Measurements from ENCODE around the gene COL4A2.

The COL4A2 gene

GRCh38 chr13:110519046-110519445 is 212.0 kb downstream of the COL4A2 start:
- Histone ChIP-seq H3K9ac (ENCODE audit: low read depth, low read length) (no peak overlapping the region), H3K27me3 (ENCODE audit: control insufficient read depth, insufficient read depth, low read length) (no peaks in the 10 kb centered on the region), H3K36me3 (ENCODE audit: control insufficient read depth, insufficient read depth, low read length) (peaks cover 11% of the 10 kb centered on the region), H3K9me3 (ENCODE audit: control insufficient read depth, insufficient read depth, low read length) (no peaks in the 10 kb centered on the region), H3K4me1 (ENCODE audit: control insufficient read depth, insufficient read depth, low read length) (no peaks in the 10 kb centered on the region), H3K4me3 (ENCODE audit: low read depth, low read length) (no peak overlapping the region)

- H3K9me3 ChIP-seq (ENCODE audit: control insufficient read depth, insufficient read depth, low read length), result no peaks in the 10 kb centered on the region
- peaks cover 11% of the 10 kb centered on the region for H3K36me3 ChIP-seq (ENCODE audit: control insufficient read depth, insufficient read depth, low read length)
- no peaks in the 10 kb centered on the region for H3K4me1 ChIP-seq (ENCODE audit: control insufficient read depth, insufficient read depth, low read length)
- no peak overlapping the region for H3K4me3 ChIP-seq (ENCODE audit: low read depth, low read length)
- no peak overlapping the region for H3K9ac ChIP-seq (ENCODE audit: low read depth, low read length)
- H3K27me3 ChIP-seq (ENCODE audit: control insufficient read depth, insufficient read depth, low read length), result no peaks in the 10 kb centered on the region
These were observed 212.4 kb downstream of the COL4A2 start for GRCh38 chr13:110519506-110519905.

GRCh38 chr13:110520431-110521295 is 213.6 kb downstream of the COL4A2 start:
- H3K9ac ChIP-seq (ENCODE audit: low read depth, low read length), result no peak overlapping the region
- H3K9me3 ChIP-seq (ENCODE audit: control insufficient read depth, insufficient read depth, low read length), result no peaks in the 10 kb centered on the region
- H3K4me1 ChIP-seq (ENCODE audit: control insufficient read depth, insufficient read depth, low read length), result no peaks in the 10 kb centered on the region
- peaks cover 11% of the 10 kb centered on the region for H3K36me3 ChIP-seq (ENCODE audit: control insufficient read depth, insufficient read depth, low read length)
- H3K27me3 ChIP-seq (ENCODE audit: control insufficient read depth, insufficient read depth, low read length), result no peaks in the 10 kb centered on the region
- H3K4me3 ChIP-seq (ENCODE audit: low read depth, low read length), result no peak overlapping the region

GRCh38 chr13:110521296-110521680 is 214.2 kb downstream of the COL4A2 start:
- Histone ChIP-seq H3K27me3 (ENCODE audit: control insufficient read depth, insufficient read depth, low read length) (no peaks in the 10 kb centered on the region), H3K9me3 (ENCODE audit: control insufficient read depth, insufficient read depth, low read length) (no peaks in the 10 kb centered on the region), H3K9ac (ENCODE audit: low read depth, low read length) (no peak overlapping the region), H3K4me1 (ENCODE audit: control insufficient read depth, insufficient read depth, low read length) (no peaks in the 10 kb centered on the region), H3K4me3 (ENCODE audit: low read depth, low read length) (no peak overlapping the region), H3K36me3 (ENCODE audit: control insufficient read depth, insufficient read depth, low read length) (peaks cover 11% of the 10 kb centered on the region)

GRCh38 chr13:110521946-110522345 is 214.9 kb downstream of the COL4A2 start:
- H3K9me3 ChIP-seq (ENCODE audit: control insufficient read depth, insufficient read depth, low read length), result no peaks in the 10 kb centered on the region
- H3K9ac ChIP-seq (ENCODE audit: low read depth, low read length), result no peak overlapping the region
- H3K4me3 ChIP-seq (ENCODE audit: low read depth, low read length), result no peak overlapping the region
- no peaks in the 10 kb centered on the region for H3K4me1 ChIP-seq (ENCODE audit: control insufficient read depth, insufficient read depth, low read length)
- H3K36me3 ChIP-seq (ENCODE audit: control insufficient read depth, insufficient read depth, low read length), result peaks cover 11% of the 10 kb centered on the region
- H3K27me3 ChIP-seq (ENCODE audit: control insufficient read depth, insufficient read depth, low read length), result no peaks in the 10 kb centered on the region

- H3K9ac ChIP-seq (ENCODE audit: low read depth, low read length), result no peak overlapping the region
- H3K9me3 ChIP-seq (ENCODE audit: control insufficient read depth, insufficient read depth, low read length), result no peaks in the 10 kb centered on the region
- H3K36me3 ChIP-seq (ENCODE audit: control insufficient read depth, insufficient read depth, low read length), result peaks cover 11% of the 10 kb centered on the region
- H3K27me3 ChIP-seq (ENCODE audit: control insufficient read depth, insufficient read depth, low read length), result no peaks in the 10 kb centered on the region
- H3K4me1 ChIP-seq (ENCODE audit: control insufficient read depth, insufficient read depth, low read length), result no peaks in the 10 kb centered on the region
- no peak overlapping the region for H3K4me3 ChIP-seq (ENCODE audit: low read depth, low read length)
These were observed 215.6 kb downstream of the COL4A2 start for GRCh38 chr13:110522721-110523120.

GRCh38 chr13:110523180-110523579 is 216.1 kb downstream of the COL4A2 start:
- H3K9me3 ChIP-seq (ENCODE audit: control insufficient read depth, insufficient read depth, low read length), result no peaks in the 10 kb centered on the region
- no peak overlapping the region for H3K4me3 ChIP-seq (ENCODE audit: low read depth, low read length)
- H3K9ac ChIP-seq (ENCODE audit: low read depth, low read length), result no peak overlapping the region
- peaks cover 11% of the 10 kb centered on the region for H3K36me3 ChIP-seq (ENCODE audit: control insufficient read depth, insufficient read depth, low read length)
- H3K4me1 ChIP-seq (ENCODE audit: control insufficient read depth, insufficient read depth, low read length), result no peaks in the 10 kb centered on the region
- H3K27me3 ChIP-seq (ENCODE audit: control insufficient read depth, insufficient read depth, low read length), result no peaks in the 10 kb centered on the region

GRCh38 chr13:110523838-110524540 is 216.9 kb downstream of the COL4A2 start:
- no peak overlapping the region for H3K4me3 ChIP-seq (ENCODE audit: low read depth, low read length)
- H3K4me1 ChIP-seq (ENCODE audit: control insufficient read depth, insufficient read depth, low read length), result no peaks in the 10 kb centered on the region
- no peaks in the 10 kb centered on the region for H3K27me3 ChIP-seq (ENCODE audit: control insufficient read depth, insufficient read depth, low read length)
- H3K36me3 ChIP-seq (ENCODE audit: control insufficient read depth, insufficient read depth, low read length), result peaks cover 11% of the 10 kb centered on the region
- H3K9ac ChIP-seq (ENCODE audit: low read depth, low read length), result no peak overlapping the region
- no peaks in the 10 kb centered on the region for H3K9me3 ChIP-seq (ENCODE audit: control insufficient read depth, insufficient read depth, low read length)

- Histone ChIP-seq H3K4me1 (ENCODE audit: control insufficient read depth, insufficient read depth, low read length) (no peaks in the 10 kb centered on the region), H3K9ac (ENCODE audit: low read depth, low read length) (no peak overlapping the region), H3K4me3 (ENCODE audit: low read depth, low read length) (no peak overlapping the region), H3K9me3 (ENCODE audit: control insufficient read depth, insufficient read depth, low read length) (no peaks in the 10 kb centered on the region), H3K36me3 (ENCODE audit: control insufficient read depth, insufficient read depth, low read length) (peaks cover 8% of the 10 kb centered on the region), H3K27me3 (ENCODE audit: control insufficient read depth, insufficient read depth, low read length) (no peaks in the 10 kb centered on the region)
These were observed 217.6 kb downstream of the COL4A2 start for GRCh38 chr13:110524541-110525257.

- peaks cover 8% of the 10 kb centered on the region for H3K36me3 ChIP-seq (ENCODE audit: control insufficient read depth, insufficient read depth, low read length)
- H3K9ac ChIP-seq (ENCODE audit: low read depth, low read length), result no peak overlapping the region
- no peak overlapping the region for H3K4me3 ChIP-seq (ENCODE audit: low read depth, low read length)
These were observed 218.5 kb downstream of the COL4A2 start for GRCh38 chr13:110525328-110526319.

GRCh38 chr13:110528371-110528770 is 221.3 kb downstream of the COL4A2 start:
- Histone ChIP-seq H3K4me3 (ENCODE audit: low read depth, low read length) (no peak overlapping the region), H3K4me1 (ENCODE audit: control insufficient read depth, insufficient read depth, low read length) (no peaks in the 10 kb centered on the region), H3K27me3 (ENCODE audit: control insufficient read depth, insufficient read depth, low read length) (no peaks in the 10 kb centered on the region), H3K36me3 (ENCODE audit: control insufficient read depth, insufficient read depth, low read length) (peaks cover 5% of the 10 kb centered on the region), H3K9me3 (ENCODE audit: control insufficient read depth, insufficient read depth, low read length) (no peaks in the 10 kb centered on the region), H3K9ac (ENCODE audit: low read depth, low read length) (no peak overlapping the region)

More at GRCh38 chr13:110525328-110526319, 218.5 kb downstream of the COL4A2 start:
- Histone ChIP-seq H3K27me3 (ENCODE audit: control insufficient read depth, insufficient read depth, low read length) (no peaks in the 10 kb centered on the region), H3K9me3 (ENCODE audit: control insufficient read depth, insufficient read depth, low read length) (no peaks in the 10 kb centered on the region), H3K4me1 (ENCODE audit: control insufficient read depth, insufficient read depth, low read length) (no peaks in the 10 kb centered on the region)

Measured in iPS-15b (cell line).